Measurements from ENCODE around the gene ALDH4A1. TPM values are rescaled to one million over a fixed set of nuclear protein-coding genes. Genes with fewer than 3 reads are reported as not detected.

ALDH4A1 gene
- total RNA-seq, 1 donor from 2014 or later = 50.3 TPM

DNA sequence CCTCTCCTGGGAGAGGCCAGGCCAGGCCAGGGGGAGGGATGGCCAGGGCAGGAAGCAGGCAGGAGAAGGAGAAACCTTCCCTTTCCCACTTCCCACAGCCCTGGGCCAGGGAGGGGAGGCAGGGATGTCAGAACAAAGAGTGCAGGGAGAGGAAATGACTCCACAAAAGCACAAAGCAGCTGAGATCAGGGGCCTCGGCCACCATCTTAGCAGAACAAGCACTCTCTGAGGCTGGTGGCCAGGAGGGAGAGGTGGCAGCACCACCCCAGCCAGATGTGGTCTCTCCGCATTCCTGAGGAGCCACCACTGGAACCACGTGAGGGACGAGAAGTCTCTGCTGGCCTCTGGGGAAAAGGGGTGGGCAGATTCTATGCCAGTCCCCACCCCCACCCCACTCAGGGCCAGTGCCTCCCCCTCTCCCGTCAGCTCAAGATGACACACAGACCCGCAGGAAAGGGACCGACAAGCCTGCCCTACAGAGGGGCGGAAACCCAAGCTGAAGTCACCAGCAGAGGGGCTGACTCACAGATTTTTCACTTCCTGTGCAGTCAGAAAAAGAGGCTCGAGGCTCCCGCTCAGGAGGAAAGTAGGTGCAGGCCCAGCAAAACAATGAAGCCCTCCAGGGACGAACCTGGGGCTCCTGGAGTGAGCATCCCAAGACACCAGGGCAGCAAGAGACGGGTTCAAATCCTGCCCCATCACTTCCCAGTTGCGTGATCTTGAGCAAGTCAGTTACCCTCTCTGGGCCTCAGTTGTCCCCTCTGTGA, 24.1 kb upstream of the ALDH4A1 start:
- intact Hi-C loops (cut with DNase I) = loop anchor here (2.0 kb wide), 1 partner anchor 22 kb away; no protein-coding TSS in a partner anchor

DNA sequence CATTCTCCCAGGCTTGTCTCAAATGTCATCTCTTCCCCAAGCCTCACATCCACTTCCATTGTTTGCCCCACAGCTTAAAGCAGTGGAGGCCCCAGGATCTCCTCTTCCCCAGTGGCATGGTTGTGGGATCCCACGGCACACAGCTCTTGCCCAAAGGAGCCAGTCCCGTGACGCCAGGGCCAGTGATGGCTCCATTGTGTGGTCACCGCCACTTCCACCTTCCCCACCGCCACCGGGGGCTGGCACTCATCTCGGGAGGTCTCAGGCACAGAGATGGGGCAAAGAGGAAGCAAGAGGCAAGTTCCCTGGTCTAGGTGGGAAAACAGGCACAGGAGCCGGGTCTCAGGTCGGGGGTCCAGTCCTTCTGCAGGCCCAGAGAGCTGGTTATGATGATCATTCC, 22.9 kb upstream of the ALDH4A1 start:
- no peak for DNase-seq (ENCODE audit: low spot score)

More for the DNA sequence above, 24.1 kb upstream of the ALDH4A1 start:
- peak; percentile 85 for DNase-seq (ENCODE audit: low spot score)

DNA sequence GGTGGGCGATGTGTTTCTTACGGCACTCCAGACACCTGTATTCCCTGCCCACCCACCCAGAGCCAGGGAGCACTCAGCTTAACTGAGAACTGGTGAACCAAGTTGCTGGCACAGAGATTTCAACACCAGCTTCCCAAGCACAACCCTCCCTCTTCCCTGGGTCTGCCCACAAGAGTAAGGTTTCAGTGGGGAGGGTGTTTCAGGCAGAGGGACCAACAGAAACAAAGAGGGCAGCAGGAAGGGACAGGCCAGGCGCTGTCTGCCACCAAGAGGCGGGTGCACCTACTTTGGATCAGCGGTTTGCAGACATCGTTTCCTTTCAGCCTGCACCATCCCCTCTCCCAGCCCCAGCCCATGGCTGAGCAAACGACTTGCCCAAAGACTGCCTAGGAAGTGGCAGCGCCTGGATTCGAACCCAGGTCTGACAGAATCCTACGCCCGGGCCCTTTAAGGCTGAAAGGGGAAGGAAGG, 21.9 kb upstream of the ALDH4A1 start:
- intact Hi-C loops (cut with DNase I) = no loop called here
- DNase-seq (ENCODE audit: low spot score) = no peak

More for the DNA sequence above, 22.9 kb upstream of the ALDH4A1 start:
- intact Hi-C loops (cut with DNase I) = no loop called here

DNA sequence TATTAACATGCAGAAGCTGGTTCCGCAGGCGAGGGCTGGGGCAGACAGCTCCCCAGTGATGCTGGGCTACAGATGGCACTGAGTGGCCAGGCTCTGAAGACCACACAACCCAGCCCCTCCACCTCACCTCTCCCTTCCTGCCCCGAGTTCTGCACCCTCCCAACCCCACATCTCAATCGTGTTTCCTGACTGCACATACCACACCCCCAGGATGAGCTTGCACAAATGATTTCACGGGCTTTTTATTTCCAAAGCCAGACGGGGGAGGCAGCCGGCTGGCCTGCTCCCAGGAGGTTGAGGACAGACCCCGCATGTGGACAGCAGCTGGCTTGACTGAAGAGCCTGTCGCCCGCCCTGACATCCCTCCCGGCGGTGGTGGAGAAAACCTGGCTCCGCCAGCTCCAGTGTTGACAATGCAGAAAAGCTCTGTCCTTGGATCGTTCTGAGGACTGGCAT, 21.4 kb upstream of the ALDH4A1 start:
- intact Hi-C loops (cut with DNase I) = no loop called here
- DNase-seq (ENCODE audit: low spot score) = no peak

DNA sequence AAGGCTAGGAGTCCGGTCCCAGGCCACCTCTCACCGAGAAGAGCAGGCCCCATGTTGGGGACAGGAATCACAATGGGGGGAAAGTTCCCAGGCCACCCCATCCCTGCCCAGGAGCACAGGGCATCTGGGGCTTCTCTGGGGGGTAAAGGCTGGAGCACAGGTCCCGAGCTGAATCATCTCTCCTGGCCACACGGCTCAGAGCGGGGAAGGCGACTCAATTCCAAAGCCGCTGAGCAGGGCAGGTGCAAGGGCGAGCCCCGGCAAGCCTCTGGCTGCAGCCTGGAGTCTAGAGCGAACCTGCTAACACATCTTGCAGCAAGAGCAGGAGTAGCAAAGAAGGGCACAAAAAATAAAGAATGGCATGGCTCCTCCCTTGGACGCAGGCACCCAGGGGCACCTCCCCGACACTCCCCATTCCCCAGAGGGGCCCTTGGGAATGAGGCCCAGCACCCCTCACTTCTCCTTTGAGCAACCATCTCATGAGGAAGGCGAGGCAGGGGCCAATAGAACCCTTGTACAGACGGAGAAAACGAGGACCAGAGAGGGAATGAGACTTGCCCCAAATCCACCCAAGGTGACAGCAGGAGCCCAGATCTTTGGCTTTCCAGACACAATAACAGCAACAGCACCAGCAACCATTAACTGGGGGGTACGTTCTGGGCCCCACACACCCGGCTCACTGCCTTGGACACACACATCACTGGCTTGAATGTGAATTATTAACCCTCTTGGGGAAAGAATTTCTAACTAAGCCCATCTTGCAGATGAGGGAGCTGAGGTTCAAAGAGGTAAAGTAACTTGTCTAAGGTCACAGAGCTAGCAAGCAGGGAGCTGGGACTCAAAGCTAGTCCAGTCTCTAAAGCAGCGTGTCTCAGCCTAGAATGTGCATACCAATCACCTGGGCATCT, 20.7 kb upstream of the ALDH4A1 start:
- intact Hi-C loops (cut with DNase I) = no loop called here
- DNase-seq (ENCODE audit: low spot score) = no peak

DNA sequence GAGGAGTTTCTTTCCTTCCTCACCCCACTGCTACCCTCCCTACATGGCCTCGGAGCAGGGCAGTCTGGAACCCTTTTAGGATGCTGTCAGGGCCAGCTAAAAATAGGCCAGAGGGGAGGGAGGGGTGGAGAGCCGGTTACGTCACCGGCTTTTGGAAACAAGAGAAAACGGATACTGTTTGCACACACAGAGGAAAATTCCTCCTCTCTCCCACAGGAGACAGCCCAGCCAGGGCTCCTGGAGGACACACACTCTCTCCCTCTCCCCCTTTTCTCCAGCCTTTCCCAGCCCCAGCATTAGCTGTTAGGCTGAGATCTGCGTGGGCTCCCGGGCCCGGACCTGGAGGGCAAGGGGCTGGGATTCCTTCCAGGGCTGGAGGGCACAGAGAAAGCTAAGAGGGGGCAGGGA, 20.0 kb upstream of the ALDH4A1 start:
- intact Hi-C loops (cut with DNase I) = no loop called here
- DNase-seq (ENCODE audit: low spot score) = peak; percentile 87

DNA sequence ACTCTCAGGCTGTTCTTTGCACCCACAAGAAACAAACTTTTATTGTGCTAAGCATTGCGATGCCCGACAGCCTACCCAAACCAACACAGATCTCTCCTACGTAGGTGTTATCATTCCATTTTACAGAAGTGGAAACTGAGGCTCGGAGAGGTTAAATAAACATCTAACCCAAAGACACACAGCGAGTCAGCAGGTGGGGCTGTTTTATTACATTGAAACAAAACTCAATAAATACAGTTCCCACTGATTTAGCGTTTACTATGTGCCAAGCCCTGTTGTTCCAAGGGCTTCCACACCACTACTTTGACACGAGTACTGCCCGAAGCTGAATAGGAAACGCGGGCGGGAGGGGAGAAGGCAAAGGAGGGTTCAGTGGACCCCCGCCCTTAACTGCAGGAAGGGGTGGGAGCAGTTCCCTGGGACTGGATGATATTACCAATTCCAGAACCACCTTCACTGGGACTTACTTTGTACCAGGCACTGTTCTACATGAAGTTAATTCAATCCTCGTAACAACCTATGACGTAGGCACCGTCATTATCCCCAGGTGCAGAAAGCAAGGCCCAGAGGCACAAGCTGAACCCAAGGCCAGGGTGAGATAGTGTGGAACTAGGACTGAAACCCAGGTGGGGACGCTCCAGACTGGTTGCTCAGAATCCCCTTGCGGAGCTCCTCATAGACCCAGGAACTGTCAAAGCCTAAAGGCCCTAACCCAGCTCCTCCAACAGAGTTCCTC, 19.3 kb upstream of the ALDH4A1 start:
- DNase-seq (ENCODE audit: low spot score) = no peak
- intact Hi-C loops (cut with DNase I) = no loop called here

DNA sequence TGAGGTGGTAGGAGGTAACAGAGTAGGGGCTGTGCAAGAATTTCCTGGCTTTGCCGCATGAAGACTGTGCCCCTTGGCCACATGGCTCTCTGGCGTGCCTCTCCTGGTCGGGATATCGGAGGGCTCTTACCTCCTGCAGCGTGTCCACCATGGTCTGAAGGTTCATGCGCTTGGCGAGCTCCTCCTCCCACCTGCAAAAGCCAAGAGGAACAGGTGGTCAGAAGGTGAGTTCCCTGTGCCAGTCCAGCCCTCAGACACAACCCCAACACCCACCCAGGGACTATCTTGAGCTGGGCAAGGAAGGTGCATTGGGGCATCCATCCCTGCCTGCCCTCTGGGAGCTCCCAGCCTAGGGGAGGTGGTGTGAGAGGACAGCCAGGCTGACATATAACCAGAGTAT, 18.6 kb upstream of the ALDH4A1 start:
- intact Hi-C loops (cut with DNase I) = no loop called here
- DNase-seq (ENCODE audit: low spot score) = no peak

DNA sequence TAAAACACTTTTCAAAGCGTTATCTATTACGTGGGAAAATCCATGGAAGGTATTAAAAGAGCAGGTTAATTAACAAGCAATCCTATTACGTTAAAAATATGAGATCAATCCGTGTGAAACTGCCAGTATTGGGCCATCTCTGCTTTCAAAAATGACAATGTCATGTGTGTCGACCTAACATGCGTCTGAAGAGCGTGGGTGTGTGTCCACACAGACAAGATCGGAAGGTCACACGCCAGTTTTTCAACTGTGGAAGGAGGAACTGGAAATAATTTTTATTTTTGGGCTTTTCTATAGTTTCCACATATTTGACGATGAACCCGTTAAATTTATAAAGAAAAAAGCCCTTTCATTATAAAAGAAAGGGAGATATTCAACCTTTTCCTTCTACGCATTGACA, 17.6 kb upstream of the ALDH4A1 start:
- intact Hi-C loops (cut with DNase I) = no loop called here
- DNase-seq (ENCODE audit: low spot score) = no peak

DNA sequence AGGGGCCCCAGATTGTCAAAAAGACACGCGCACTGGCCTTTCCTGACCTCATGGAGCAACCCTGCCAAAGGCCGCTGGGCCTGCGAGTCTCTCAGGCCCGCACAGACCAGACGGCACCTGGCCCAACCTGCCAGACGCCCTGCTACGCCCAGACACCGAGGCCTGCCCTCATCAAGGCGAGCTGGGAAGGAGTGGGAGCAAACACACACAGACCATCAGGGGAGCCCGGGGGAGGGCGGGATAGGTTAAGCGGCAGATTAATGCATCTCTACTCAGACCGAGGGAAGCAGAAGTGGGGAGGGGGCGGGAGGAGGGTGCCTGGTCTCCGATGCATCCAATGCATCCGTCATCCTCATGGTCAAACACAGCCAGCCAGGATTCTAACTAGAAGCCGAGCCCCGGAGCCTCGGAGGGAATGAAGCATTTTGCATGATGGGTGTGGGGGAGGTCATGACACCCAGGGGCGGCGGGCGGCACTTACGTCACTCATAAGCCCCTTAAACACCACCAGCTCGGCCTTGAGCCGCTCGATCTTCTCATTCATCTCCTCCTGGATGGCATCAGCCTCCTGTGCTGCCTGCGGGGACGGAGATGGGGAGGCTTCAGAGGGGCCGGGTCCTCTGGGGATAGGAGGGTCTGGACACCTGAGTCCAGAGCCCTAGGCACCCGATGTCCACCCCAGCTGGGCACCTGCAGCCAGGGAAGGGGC, 17.0 kb upstream of the ALDH4A1 start:
- intact Hi-C loops (cut with DNase I) = no loop called here
- DNase-seq (ENCODE audit: low spot score) = no peak

DNA sequence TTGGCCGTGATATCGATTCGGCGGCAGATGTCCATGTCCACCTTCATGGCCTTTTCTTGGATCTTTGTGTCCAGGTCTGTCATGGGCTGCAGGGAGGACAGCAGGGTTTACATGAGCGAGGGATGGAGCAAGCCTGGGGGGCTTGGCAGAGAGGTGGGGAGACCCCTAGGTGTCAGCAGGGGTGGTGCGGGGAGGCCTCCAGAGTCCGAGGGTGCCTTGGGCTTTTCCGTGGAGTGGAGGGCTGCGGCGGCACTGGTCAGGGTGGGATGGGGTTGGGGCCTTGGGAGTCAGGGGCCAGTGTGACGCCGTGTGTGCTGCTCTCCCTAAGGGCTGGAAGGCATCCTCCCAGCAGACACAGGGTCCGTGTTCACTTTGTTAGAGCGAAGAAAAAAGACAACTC, 16.1 kb upstream of the ALDH4A1 start:
- intact Hi-C loops (cut with DNase I) = no loop called here
- DNase-seq (ENCODE audit: low spot score) = no peak

DNA sequence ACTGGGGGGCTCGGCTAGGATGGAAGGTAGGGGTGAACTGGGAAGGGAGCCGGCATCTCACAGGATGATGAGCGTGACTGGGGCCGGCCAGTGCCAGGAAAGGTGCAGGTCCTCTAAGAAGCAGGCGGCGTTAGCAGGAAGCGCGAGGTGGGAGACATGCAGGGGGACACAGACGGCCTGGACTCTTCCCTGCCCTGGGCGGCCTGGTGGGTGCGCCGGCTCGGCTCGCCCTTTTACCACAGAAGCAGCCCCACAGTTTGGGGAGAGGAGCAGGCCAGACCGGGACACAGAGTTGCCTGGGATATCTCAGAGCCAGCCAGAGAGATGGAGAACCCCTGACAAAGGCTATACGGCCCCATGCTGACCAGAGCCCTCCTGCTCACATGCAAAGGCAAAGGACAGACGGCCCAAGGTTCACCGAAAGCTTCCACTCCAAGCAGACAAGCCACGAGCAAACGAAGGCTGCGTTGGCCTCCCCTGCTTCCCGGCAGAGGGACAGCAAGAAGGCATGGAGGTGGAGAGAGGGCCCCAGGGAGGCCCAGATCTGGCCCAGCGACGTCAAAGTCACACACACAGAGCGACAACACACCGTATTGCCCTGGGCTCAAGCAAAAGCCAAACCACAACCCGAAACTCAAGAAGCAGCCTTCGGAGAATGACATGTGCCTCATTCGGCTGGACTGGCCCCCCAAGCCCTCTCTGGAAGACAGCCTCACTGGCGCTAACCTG, 14.9 kb upstream of the ALDH4A1 start:
- intact Hi-C loops (cut with DNase I) = no loop called here
- no peak for DNase-seq (ENCODE audit: low spot score)

DNA sequence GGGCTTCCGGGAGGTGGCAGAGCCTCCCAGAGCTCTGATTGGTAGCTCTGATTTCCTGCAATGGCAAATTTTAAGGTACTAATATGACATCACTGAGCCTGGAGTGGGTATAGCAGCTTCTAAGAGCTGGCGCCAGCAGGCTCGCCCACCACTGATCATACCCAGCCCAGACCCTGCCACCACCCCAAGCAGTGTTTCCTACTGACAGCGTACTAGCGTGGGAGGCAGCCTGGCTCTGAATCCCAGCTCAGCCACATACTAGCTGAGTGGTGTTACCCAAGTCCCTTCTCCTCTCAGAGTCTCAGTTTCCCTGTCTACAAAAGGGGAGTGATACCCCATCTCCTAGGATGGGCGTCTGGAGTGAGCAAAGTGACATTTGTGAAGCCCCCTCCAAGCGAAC, 13.0 kb upstream of the ALDH4A1 start:
- no peak for DNase-seq (ENCODE audit: low spot score)

DNA sequence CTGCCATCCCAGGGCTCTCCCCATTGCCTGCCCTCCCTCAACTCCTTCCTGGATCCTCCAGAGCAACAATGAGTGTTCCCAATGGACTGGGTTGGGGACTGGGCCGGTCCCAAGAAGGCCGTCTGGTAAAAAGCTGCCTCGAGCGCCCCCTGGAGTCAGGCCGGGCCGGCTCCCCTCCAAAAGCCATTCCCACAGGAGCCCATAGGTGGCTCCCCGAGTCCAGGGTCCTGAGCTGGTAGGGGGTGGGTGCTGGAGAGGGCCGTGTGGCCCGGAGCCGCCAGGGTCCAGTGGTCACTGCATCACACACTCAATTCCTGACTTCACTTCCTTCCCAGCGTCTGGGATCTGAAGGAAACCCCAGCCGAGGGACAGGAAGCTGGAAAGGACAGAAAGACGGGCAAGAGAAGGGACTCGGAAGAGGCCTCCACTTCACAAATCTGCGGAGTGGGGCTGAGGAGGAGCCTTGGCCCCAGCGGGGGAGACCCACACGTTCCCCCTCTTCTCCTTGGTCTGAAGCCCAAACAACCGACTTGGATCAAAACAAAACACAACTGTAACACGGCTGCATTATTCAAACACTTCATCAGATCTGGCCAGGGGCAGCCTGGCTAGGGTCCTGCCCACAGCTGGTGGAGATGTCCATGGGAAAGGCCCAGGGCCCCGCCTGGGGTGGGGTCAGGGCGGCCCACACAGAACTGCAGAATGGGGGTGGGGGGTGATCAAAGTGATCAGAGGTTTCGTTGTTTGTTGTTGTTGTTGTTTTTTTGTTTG, 10.9 kb upstream of the ALDH4A1 start:
- intact Hi-C loops (cut with DNase I) = loop anchor here (5.0 kb wide), 1 partner anchor 39 kb away; no protein-coding TSS in a partner anchor
- peak; percentile 92 for DNase-seq (ENCODE audit: low spot score)

More for the DNA sequence above, 13.0 kb upstream of the ALDH4A1 start:
- intact Hi-C loops (cut with DNase I) = no loop called here

DNA sequence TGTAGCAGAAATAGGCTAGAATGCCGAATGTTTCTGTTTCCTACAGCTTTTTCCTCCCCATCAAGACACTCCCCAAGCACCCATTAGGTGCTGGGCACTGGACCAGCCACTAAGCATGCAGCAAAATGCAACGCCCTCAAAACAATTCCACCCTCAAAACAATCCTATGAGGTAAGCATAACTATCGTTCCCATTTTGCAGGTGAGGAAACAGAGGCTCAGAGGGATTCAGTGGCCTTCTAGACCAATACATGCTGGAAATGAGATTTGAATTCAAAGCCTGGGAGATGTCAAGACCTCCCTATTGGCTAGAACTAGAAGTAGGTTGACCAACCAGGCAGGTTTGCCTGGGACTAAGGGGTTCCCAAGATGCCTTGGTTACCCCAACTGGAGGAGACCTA, 10.2 kb upstream of the ALDH4A1 start:
- no peak for DNase-seq (ENCODE audit: low spot score)
- intact Hi-C loops (cut with DNase I) = loop anchor here (5.0 kb wide), 1 partner anchor 40 kb away; no protein-coding TSS in a partner anchor

DNA sequence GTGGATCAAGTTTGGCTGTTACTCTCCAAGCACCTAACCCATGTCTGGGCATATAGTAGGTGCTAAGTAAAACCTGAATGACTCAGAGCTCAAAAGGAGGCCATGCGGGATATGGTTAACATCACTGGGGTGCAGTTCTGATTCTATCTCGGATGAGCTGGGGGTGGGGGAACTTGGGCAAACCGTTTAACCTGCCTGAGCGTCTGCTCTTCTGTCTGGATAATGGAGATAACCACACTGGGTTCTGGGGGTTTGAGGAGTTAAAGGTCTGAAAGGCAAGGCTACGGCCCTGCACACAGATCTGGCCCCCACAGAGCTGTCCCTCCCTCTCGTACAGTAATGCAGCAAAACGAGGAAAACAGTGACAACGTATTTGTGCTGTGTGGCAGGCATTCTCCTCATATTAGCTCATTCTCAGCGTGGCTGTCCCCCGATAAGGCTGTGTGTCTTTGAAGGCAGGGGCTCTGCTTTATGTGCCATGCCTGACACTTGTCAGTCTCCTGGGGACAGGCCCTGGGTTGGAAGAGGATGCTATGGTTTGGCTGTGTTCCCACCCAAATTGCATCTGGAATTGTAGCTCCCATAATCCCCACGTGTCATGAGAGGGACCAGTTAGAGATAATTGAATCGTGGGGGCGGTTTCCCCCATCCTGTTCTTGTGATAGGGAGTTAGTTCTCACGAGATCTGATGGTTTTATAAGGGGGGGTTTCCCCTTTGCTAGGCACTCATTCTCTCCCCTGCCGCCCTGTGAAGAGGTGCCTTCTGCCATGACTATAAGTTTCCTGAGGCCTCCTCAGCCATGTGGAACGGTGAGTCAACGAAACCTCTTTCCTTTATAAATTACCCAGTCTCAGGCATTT, 6.8 kb upstream of the ALDH4A1 start:
- DNase-seq (ENCODE audit: low spot score) = no peak
- intact Hi-C loops (cut with DNase I) = loop anchor here (5.0 to 10.0 kb wide), 3 partner anchors 173 to 306 kb away; partner anchors contain the start of gene UBR4

All from cardiac septum (tissue), 1 donor.